MG63 (cell line): Measurements from ENCODE around the gene CSTA. TPM values are rescaled to one million over a fixed set of nuclear protein-coding genes. Genes with fewer than 3 reads are reported as not detected.

Source experiments
- DNase-seq: peaks from one replicate; pipeline ENCODE4 v3.0.0-alpha.2; 2020
- H3K27me3 ChIP-seq: fragments of 250-450 bp; sonication (Bioruptor Pico); 2 replicates; pipeline ENCODE4 v1.5.1; 2020; ENCODE audit warnings: mild to moderate bottlenecking, moderate library complexity
- H3K36me3 ChIP-seq: fragments of 250-450 bp; sonication (Bioruptor Pico); 2 replicates; pipeline ENCODE4 v1.5.1; 2020; ENCODE audit warnings: mild to moderate bottlenecking, moderate library complexity
- H3K4me3 ChIP-seq: fragments of 250-450 bp; sonication (Bioruptor Pico); 2 replicates; pipeline ENCODE4 v1.5.1; 2020; ENCODE audit warnings: mild to moderate bottlenecking, moderate library complexity
- H3K9me3 ChIP-seq: fragments of 250-450 bp; sonication (Bioruptor Pico); 2 replicates; pipeline ENCODE4 v1.5.1; 2020; ENCODE audit warnings: mild to moderate bottlenecking, moderate library complexity
- total RNA-seq: library from RNA; depleted of rRNA; stranded (reverse); fragments of >200 nt; shearing (Covaris generic); gene quantifications from 2 replicates; pipeline ENCODE4 v1.2.3, GENCODE V29; 2014; ENCODE audit warnings: low replicate concordance; rRNA removed

Gene CSTA
- total RNA-seq, 1 experiment from 2014 or later = not detected

DNA sequence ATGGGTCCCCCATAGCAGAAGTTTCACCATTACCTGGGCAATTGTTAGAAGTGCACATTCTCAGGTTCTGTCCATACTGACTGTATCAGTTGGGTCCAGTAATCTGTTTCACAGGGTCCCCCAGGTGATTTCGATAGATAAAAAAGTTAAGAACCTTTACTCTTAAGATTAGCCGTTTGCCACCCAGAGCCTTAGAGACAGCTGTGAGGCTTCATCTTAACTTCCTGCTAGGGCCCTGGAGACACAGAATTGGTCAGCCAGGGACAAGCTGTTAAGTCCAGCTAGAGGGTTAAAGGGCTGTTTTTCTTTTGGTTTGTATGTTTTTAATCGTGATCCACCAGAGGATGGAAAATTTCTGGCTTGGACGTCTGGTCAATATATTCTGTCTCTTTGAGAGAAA, 65.6 kb downstream of the CSTA start:
- Histone ChIP-seq H3K36me3 (peaks cover 2% of the 10 kb centered on the region), H3K9me3 (no peaks in the 10 kb centered on the region), H3K4me3 (no peak overlapping the region), H3K27me3 (no peaks in the 10 kb centered on the region)
- DNase-seq = no peak

Other genes with a start within 250 kb of the CSTA start
- gene CASR, start 141.6 kb upstream of the CSTA start, total RNA-seq = not detected in 2 replicates
- 56.1 and 130 TPM in 2 replicates for gene MIX23, start 58.0 kb downstream of the CSTA start, total RNA-seq
- gene FAM162A, start 58.9 kb downstream of the CSTA start, total RNA-seq = 43.5 and 88.0 TPM in 2 replicates
- 9.2 and 10.5 TPM in 2 replicates for gene WDR5B, start 90.8 kb downstream of the CSTA start, total RNA-seq
- gene KPNA1, start 189.7 kb downstream of the CSTA start, total RNA-seq = 102 and 126 TPM in 2 replicates
- 20.8 and 40.0 TPM in 2 replicates for gene PARP9, start 239.1 kb downstream of the CSTA start, total RNA-seq
- gene DTX3L, start 239.1 kb downstream of the CSTA start, total RNA-seq = 28.4 and 39.3 TPM in 2 replicates